HG03378 (cell line): ENCODE data around the gene SMIM45.

Experiments
- ATAC-seq: cut with Tn5 transposase; IDR thresholded peaks from one replicate; pipeline ENCODE4 v1.9.1; 2021; ENCODE audit warnings: mild to moderate bottlenecking, moderate library complexity; ENCODE audit not compliant: unreplicated experiment

Gene SMIM45

GRCh38 chr22:41966607-41967240 is 14.8 kb downstream of the SMIM45 start:
- ATAC-seq, result no peak

- ATAC-seq, result no peak
Measured at GRCh38 chr22:41968601-41969000, 16.7 kb downstream of the SMIM45 start.

- ATAC-seq, result no peak
Measured at GRCh38 chr22:41969110-41969646, 17.2 kb downstream of the SMIM45 start, which contains the start of gene SEPTIN3. Gene SEPTIN3 (plus strand): TSS chr22:41969443. CDS start chr22:41971493, 2,050 bp downstream.

GRCh38 chr22:41970601-41971000 is 18.7 kb downstream of the SMIM45 start:
- no peak for ATAC-seq

- no peak for ATAC-seq
Measured at GRCh38 chr22:41971431-41971830, 19.5 kb downstream of the SMIM45 start.

- ATAC-seq, result no peak
Measured at GRCh38 chr22:41974691-41975290, 22.8 kb downstream of the SMIM45 start.

GRCh38 chr22:41975299-41976069 is 23.5 kb downstream of the SMIM45 start:
- no peak for ATAC-seq

GRCh38 chr22:41976070-41976901 is 24.3 kb downstream of the SMIM45 start:
- ATAC-seq, result no peak

GRCh38 chr22:41976961-41977566 is 25.1 kb downstream of the SMIM45 start:
- no peak for ATAC-seq

GRCh38 chr22:41978732-41979131 is 26.8 kb downstream of the SMIM45 start:
- no peak for ATAC-seq

GRCh38 chr22:41979423-41980250 is 27.7 kb downstream of the SMIM45 start:
- ATAC-seq, result no peak

- ATAC-seq, result no peak
Measured at GRCh38 chr22:41982865-41983264, 30.9 kb downstream of the SMIM45 start.

GRCh38 chr22:41983513-41984405 is 31.8 kb downstream of the SMIM45 start:
- no peak for ATAC-seq

GRCh38 chr22:41987276-41987675 is 35.3 kb downstream of the SMIM45 start:
- ATAC-seq, result no peak

GRCh38 chr22:41989246-41989645 is 37.3 kb downstream of the SMIM45 start:
- no peak for ATAC-seq

- ATAC-seq, result no peak
Measured at GRCh38 chr22:41991111-41991510, 39.2 kb downstream of the SMIM45 start.

- no peak for ATAC-seq
Measured at GRCh38 chr22:41992496-41992895, 40.5 kb downstream of the SMIM45 start.

- no peak for ATAC-seq
Measured at GRCh38 chr22:41995211-41995610, 43.3 kb downstream of the SMIM45 start.

GRCh38 chr22:41996826-41997225 is 44.9 kb downstream of the SMIM45 start:
- ATAC-seq, result no peak
